ENCODE results near the gene ARHGEF2. TPM values are rescaled to one million over a fixed set of nuclear protein-coding genes. Genes with fewer than 3 reads are reported as not detected.
A peak's percentile ranks its signal among the peaks of the same experiment; 100 is the strongest.

ARHGEF2 gene
- total and polyA plus RNA-seq, 12 donors, result 22.7 to 79.8 (median 56.9) TPM

- intact Hi-C loops (cut with DNase I), result loop anchor here in 5 of 10 donors (2.0 to 5.0 kb wide), 2 partner anchors 32 to 35 kb away; partner anchors contain the start of gene RXFP4 (in 4 of the 5)
Observed at GRCh38 chr1:155976913-155977689, 1.2 kb downstream of the ARHGEF2 start.

DNA sequence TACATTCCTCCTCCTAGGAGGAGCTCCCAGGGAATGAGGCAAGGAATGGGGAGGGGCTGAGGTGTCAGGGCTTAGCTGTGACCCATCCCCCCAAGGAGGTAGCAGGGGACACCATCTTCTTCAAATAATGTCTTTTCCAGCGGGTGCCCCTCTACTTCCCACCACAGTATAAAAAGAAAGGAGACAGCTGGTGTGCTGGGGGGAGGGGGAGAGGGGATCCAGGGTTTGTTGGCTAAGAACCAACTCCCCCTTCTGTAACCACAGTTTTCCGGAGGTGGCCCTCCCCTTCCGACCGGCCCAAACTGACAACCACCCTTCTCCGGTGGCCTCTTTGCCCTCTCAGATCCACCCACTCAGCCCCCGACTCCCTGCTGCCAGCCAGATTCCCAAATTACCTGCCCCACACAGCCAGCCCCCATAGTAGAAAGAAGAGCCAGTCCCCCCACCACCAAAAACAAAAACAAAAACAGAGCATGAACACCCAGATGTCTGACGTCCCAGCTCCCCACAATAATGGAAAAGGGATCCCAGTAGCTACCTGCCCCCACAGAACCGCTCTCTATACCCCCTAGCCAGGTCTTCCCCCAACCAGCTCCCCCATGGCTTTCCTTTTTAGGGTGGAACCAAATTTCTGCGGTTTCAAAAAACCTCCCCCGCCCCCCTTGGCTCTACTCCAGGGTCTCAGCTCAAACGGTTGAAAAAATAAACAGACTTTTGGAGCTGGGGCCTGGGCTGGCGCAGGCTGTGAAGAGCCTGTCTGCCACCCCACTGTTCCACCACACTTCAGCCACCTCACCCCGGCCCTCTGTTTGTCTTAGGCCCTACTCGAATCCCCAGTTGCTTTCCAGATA, 2.1 kb downstream of the ARHGEF2 start:
- WGBS, 2 donors, result 6 to 8% methylated on average over 14 of the region's 14 CpGs
- ATAC-seq, result no peak
- H3K4me3 ChIP-seq, result peak overlapping the region; percentile 66 to 97 (median 88)
- TF ChIP-seq CTCF (IDR thresholded peaks at IDR 0.05), result no peak
- intact Hi-C loops (cut with DNase I), result loop anchor here in 5 of 10 donors (2.0 to 5.0 kb wide), 2 partner anchors 31 to 34 kb away; partner anchors contain the start of gene RXFP4 (in 4 of the 5)
- peak overlapping the region; percentile 86 to 99 (median 96) for H3K27ac ChIP-seq
- no peaks in the 10 kb centered on the region for H3K27me3 ChIP-seq
- H3K4me1 ChIP-seq, result peaks cover 40 to 89% (median 82%) of the 10 kb centered on the region in 9 donors
- H3K36me3 ChIP-seq, result peaks cover 0 to 27% (median 0%) of the 10 kb centered on the region in 9 donors
- peak; percentile 72 to 80 for DNase-seq
- no peaks in the 10 kb centered on the region for H3K9me3 ChIP-seq

More at GRCh38 chr1:155976913-155977689, 1.2 kb downstream of the ARHGEF2 start:
- Histone ChIP-seq H3K27ac (peak overlapping the region; percentile 86 to 99 (median 96)), H3K4me1 (peaks cover 39 to 89% (median 82%) of the 10 kb centered on the region in 9 donors), H3K27me3 (no peaks in the 10 kb centered on the region), H3K36me3 (peaks cover 0 to 25% (median 0%) of the 10 kb centered on the region in 9 donors), H3K9me3 (no peaks in the 10 kb centered on the region), H3K4me3 (peak overlapping the region; percentile 66 to 97 (median 88))
- peak in 6 of 8 donors; percentile 0 to 2 (median 1) for ATAC-seq
- peak in 1 of 2 donors; percentile 7 for DNase-seq
- TF ChIP-seq CTCF (IDR thresholded peaks at IDR 0.05), result no peak
- WGBS, 2 donors, result 7 to 13% methylated on average over 5 of the region's 5 CpGs

DNA sequence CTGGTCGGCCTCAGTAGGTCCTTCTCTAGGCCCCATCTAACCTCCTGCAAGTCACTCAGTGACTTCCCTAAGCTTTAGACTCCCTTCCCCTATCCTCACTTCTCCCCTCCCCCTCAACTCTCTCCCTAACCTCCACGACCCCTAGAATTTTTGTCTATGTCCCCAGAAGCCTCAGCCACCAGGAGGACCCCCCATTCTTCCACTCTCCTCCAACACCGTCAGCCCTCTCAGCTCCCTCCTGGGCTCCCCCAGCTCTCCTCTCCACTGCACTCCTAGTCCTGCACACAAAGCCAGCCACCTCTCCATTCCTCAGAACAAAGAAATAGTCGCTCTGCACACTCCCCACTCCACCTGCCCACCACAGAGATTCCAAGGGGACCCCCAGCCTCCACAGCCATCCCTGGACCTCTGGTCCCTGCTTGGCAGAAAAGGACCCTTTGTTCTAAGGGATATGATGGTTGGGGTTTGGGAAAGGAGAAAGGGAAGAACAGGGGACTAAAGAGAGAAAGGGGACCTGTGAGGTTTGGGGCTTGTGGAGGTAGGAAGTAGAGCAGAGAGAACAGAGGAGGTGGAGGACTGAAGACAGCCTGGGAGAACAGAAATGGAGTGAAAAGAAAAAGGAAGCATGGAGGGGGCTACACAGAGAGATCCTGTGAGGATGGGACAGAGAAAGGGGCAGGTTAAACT, 2.8 kb downstream of the ARHGEF2 start:
- no peak for TF ChIP-seq CTCF (IDR thresholded peaks at IDR 0.05)
- 11 to 13% methylated on average over 4 of the region's 4 CpGs for WGBS, 2 donors
- peak overlapping the region in 9 of 10 donors; percentile 66 to 97 (median 88) for H3K4me3 ChIP-seq
- intact Hi-C loops (cut with DNase I), result loop anchor here in 5 of 10 donors (2.0 to 5.0 kb wide), 2 partner anchors 31 to 33 kb away; partner anchors contain the start of gene RXFP4 (in 4 of the 5)
- ATAC-seq, result no peak
- peak overlapping the region in 9 of 10 donors; percentile 86 to 99 (median 97) for H3K27ac ChIP-seq
- no peak for DNase-seq
- H3K4me1 ChIP-seq, result peaks cover 42 to 89% (median 82%) of the 10 kb centered on the region in 9 donors
- peaks cover 0 to 27% (median 0%) of the 10 kb centered on the region in 9 donors for H3K36me3 ChIP-seq
- no peaks in the 10 kb centered on the region for H3K9me3 ChIP-seq
- no peaks in the 10 kb centered on the region for H3K27me3 ChIP-seq
